Gastroesophageal sphincter (tissue), 3 donors: Measurements from ENCODE around the gene BRMS1.

Experiments used
- CTCF ChIP-seq, 4 experiments: fragments of 200-600 bp in 2 of 4; fragments of 450-650 bp in 2 of 4; sonication (generic) in 1 of 4; IDR thresholded peaks; one replicate each; pipeline ENCODE4 v1.5.1; 2017 to 2019; ENCODE audit warnings: antibody characterized with exemption in 4 of 4, mild to moderate bottlenecking in 2 of 4, moderate library complexity in 2 of 4
- EP300 ChIP-seq: sonication (generic); formaldehyde crosslinking; IDR thresholded peaks from one replicate; pipeline ENCODE4 v1.6.1; 2017; ENCODE audit warnings: antibody characterized with exemption, mild to moderate bottlenecking
- POLR2A ChIP-seq, 2 donors: fragments of 450-650 bp; IDR thresholded peaks; one replicate each; pipeline ENCODE4 v1.6.1; 2017; ENCODE audit warnings: antibody characterized with exemption in 2 of 2, mild to moderate bottlenecking in 2 of 2, moderate library complexity in 1 of 2
- POLR2AphosphoS5 ChIP-seq: sonication (generic); formaldehyde crosslinking; IDR thresholded peaks from one replicate; pipeline ENCODE4 v1.6.1; 2017; ENCODE audit warnings: antibody characterized with exemption

DNA sequence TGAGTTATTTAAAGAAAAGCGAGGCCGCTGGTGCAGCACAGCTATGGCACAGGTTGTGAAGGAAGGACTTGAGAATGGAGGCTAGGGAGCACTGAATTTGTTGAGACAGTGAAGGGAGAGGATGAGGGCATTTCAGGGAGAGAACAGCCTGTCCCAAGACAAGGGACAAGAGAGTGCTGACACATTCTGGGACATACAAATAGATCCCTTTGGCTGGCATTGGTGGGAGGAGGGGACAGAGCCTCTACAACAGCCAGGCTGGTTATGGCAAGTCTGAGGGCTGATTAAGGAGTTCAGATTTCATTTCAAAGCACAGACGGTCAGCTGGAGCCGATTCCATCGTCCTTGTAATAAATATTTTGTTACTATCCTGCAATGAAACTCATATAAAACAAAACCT lies 28.4 kb upstream of the BRMS1 start:
- TF ChIP-seq CTCF (IDR thresholded peaks at IDR 0.05): no peak
- no peak for TF ChIP-seq POLR2A (IDR thresholded peaks at IDR 0.05)
- TF ChIP-seq POLR2AphosphoS5: no peak
- no peak for TF ChIP-seq EP300
